ENCODE results near the gene HLA-G.

DNA sequence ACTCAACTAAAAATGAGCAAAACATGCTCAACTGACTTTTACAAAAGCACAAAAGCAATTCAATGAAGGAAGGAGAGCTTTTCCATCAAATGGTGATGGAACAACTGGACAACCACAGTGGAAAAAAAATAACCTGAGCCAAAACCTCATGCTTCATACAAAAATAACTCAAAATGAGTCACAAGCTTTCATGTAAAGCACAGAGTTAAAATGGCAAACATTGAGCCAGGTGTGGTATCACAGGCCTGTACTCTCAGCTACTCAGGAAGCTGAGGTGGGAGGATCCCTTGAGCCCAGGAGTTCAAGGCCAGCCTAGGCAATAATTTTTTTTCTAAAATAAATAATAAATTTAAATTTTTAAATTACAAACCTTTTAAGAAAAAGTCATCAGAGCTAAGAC is 18.4 kb upstream of the HLA-G start:
- TF ChIP-seq POLR2AphosphoS5 (IDR thresholded peaks at IDR 0.05; ENCODE audit: insufficient read depth, low read depth, low read length) (no peak), MYC (IDR thresholded peaks at IDR 0.05; ENCODE audit: low read depth, low read length) (no peak)
- TF ChIP-seq, protein P1, sequence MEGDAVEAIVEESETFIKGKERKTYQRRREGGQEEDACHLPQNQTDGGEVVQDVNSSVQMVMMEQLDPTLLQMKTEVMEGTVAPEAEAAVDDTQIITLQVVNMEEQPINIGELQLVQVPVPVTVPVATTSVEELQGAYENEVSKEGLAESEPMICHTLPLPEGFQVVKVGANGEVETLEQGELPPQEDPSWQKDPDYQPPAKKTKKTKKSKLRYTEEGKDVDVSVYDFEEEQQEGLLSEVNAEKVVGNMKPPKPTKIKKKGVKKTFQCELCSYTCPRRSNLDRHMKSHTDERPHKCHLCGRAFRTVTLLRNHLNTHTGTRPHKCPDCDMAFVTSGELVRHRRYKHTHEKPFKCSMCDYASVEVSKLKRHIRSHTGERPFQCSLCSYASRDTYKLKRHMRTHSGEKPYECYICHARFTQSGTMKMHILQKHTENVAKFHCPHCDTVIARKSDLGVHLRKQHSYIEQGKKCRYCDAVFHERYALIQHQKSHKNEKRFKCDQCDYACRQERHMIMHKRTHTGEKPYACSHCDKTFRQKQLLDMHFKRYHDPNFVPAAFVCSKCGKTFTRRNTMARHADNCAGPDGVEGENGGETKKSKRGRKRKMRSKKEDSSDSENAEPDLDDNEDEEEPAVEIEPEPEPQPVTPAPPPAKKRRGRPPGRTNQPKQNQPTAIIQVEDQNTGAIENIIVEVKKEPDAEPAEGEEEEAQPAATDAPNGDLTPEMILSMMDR (IDR thresholded peaks at IDR 0.05; ENCODE audit: extremely low read depth in 1 of 2, insufficient read depth in 1 of 2, low read depth in 1 of 2, low read length in 2 of 2): no peak

Data from endothelial cell of umbilical vein (primary cell).